ENCODE measurements around the gene CRIM1.

GRCh38 chr2:36468463-36469105 is 113.0 kb downstream of the CRIM1 start:
- TF ChIP-seq POLR2A (IDR thresholded peaks at IDR 0.05), result no peak
- no peak for TF ChIP-seq CTCF (IDR thresholded peaks at IDR 0.05)
- no peak for TF ChIP-seq POLR2AphosphoS5 (IDR thresholded peaks at IDR 0.05)

Data from upper lobe of left lung (tissue), 4 donors.